Measurements from ENCODE around the gene SH3RF3. TPM values are rescaled to one million over a fixed set of nuclear protein-coding genes. Genes with fewer than 3 reads are reported as not detected.

SH3RF3 gene
- total and polyA plus RNA-seq, 2 of the 13 experiments (the other 11 are each of a cell fraction or from before 2014, with no cell fraction given) = 0.04 TPM; not detected in 1

GRCh38 chr2:109128048-109128615, 873 bp upstream of the SH3RF3 start (continued):
- TF ChIP-seq, protein P1, sequence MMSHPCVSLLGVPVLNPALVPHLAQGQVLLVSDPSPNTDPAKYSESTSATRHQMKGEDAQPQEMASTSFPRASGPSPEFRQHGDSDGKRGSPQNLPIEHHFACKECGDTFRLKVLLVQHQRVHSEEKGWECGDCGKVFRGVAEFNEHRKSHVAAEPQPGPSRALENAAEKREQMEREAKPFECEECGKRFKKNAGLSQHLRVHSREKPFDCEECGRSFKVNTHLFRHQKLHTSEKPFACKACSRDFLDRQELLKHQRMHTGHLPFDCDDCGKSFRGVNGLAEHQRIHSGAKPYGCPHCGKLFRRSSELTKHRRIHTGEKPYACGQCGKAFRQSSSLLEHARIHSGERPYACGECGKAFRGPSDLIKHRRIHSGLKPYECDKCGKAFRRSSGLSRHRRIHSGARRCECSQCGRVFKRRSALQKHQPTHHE (CRISPR knock-in tag; IDR thresholded peaks at IDR 0.05; ENCODE audit: borderline replicate concordance) = 0 out of 2 replicates have a peak, but pooled peaks have one; percentile 69
- TF ChIP-seq MAZ (IDR thresholded peaks at IDR 0.05; ENCODE audit: borderline replicate concordance, low read depth, low read length) (no peak), MAZ (CRISPR knock-in tag; IDR thresholded peaks at IDR 0.05; ENCODE audit: low read depth) (0 out of 2 replicates have a peak, but pooled peaks have one; percentile 40), ELF3 (CRISPR knock-in tag; IDR thresholded peaks at IDR 0.05) (peak; percentile 50; the same call in 1 of the 2 replicates), HNF4A (CRISPR knock-in tag; IDR thresholded peaks at IDR 0.05) (0 out of 2 replicates have a peak, but pooled peaks have one; percentile 10), BRCA1 (CRISPR knock-in tag; IDR thresholded peaks at IDR 0.05) (0 out of 2 replicates have a peak, but pooled peaks have one; percentile 54), ZNF737 (CRISPR knock-in tag; IDR thresholded peaks at IDR 0.05; ENCODE audit: borderline replicate concordance) (no peak), MYC (CRISPR knock-in tag; IDR thresholded peaks at IDR 0.05; ENCODE audit: borderline replicate concordance) (peak; percentile 47; the same call in 1 of the 2 replicates), KMT2A (CRISPR knock-in tag; IDR thresholded peaks at IDR 0.05) (0 out of 2 replicates have a peak, but pooled peaks have one; percentile 25), ZNF792 (CRISPR knock-in tag; IDR thresholded peaks at IDR 0.05) (peak; percentile 62; the same call in 1 of the 2 replicates), ZNF572 (CRISPR knock-in tag; IDR thresholded peaks at IDR 0.05) (peak; percentile 46; the same call in 1 of the 2 replicates), TEAD3 (CRISPR knock-in tag; optimal IDR thresholded peaks at IDR 0.05; ENCODE audit: borderline replicate concordance) (peak; percentile 46), HNRNPLL (IDR thresholded peaks at IDR 0.05; ENCODE audit: low read depth, low read length, poor library complexity, severe bottlenecking) (peak; percentile 28), ZMYM3 (CRISPR knock-in tag; IDR thresholded peaks at IDR 0.05) (peak; percentile 40; the same call in 1 of the 2 replicates), MEIS2 (CRISPR knock-in tag; IDR thresholded peaks at IDR 0.05) (peak; percentile 65; the same call in 1 of the 2 replicates), ZNF280B (CRISPR knock-in tag; IDR thresholded peaks at IDR 0.05; ENCODE audit: borderline replicate concordance) (no peak), ZNF879 (CRISPR knock-in tag; IDR thresholded peaks at IDR 0.05) (no peak), KDM4B (CRISPR knock-in tag; IDR thresholded peaks at IDR 0.05) (peak; percentile 58; the same call in 1 of the 2 replicates), TBP (CRISPR knock-in tag; IDR thresholded peaks at IDR 0.05) (0 out of 2 replicates have a peak, but pooled peaks have one; percentile 47), ZNF331 (CRISPR knock-in tag; IDR thresholded peaks at IDR 0.05) (peak; percentile 63; the same call in 1 of the 2 replicates), ZFY (CRISPR knock-in tag; IDR thresholded peaks at IDR 0.05) (0 out of 2 replicates have a peak, but pooled peaks have one; percentile 19), ZNF143 (CRISPR knock-in tag; IDR thresholded peaks at IDR 0.05) (no peak), DDIT3 (CRISPR knock-in tag; IDR thresholded peaks at IDR 0.05) (no peak), RAD21 (CRISPR knock-in tag; IDR thresholded peaks at IDR 0.05) (peak; percentile 96), ISL2 (CRISPR knock-in tag; IDR thresholded peaks at IDR 0.05) (peak; percentile 60; the same call in 1 of the 2 replicates), ZNF253 (CRISPR knock-in tag; IDR thresholded peaks at IDR 0.05; ENCODE audit: borderline replicate concordance) (peak; percentile 83; the same call in 1 of the 2 replicates), YEATS4 (CRISPR knock-in tag; IDR thresholded peaks at IDR 0.05; ENCODE audit: borderline replicate concordance) (peak; percentile 42; the same call in 1 of the 2 replicates), RBM22 (optimal IDR thresholded peaks at IDR 0.05; ENCODE audit: low read length) (no peak)
